Left ventricle myocardium inferior (tissue), 1 donor: Measurements from ENCODE around the gene METAP2. TPM values are rescaled to one million over a fixed set of nuclear protein-coding genes. Genes with fewer than 3 reads are reported as not detected.

Experiments
- DNase-seq: peaks from one replicate; pipeline ENCODE4 v3.0.0-alpha.2; 2020
- H3K27ac ChIP-seq: fragments of 200-600 bp; replicated peaks from 2 replicates; pipeline ENCODE4 v1.8.0; 2021
- H3K27me3 ChIP-seq: fragments of 200-600 bp; 2 replicates; pipeline ENCODE4 v1.8.0; 2021; ENCODE audit warnings: low read depth
- H3K36me3 ChIP-seq: fragments of 200-600 bp; 2 replicates; pipeline ENCODE4 v1.8.0; 2021
- H3K4me1 ChIP-seq: fragments of 200-600 bp; 2 replicates; pipeline ENCODE4 v1.8.0; 2021
- H3K4me3 ChIP-seq: fragments of 200-600 bp; 2 replicates; pipeline ENCODE4 v1.8.0; 2021; ENCODE audit warnings: mild to moderate bottlenecking, moderate library complexity
- H3K9me3 ChIP-seq: fragments of 200-600 bp; replicated peaks from 2 replicates; pipeline ENCODE4 v1.8.0; 2021
- intact Hi-C: fragments of 100-400 bp; cut with micrococcal nuclease; formaldehyde crosslinking; loops from one replicate; pipeline ENCODE4 v1.11.0; 2022
- total RNA-seq: library from RNA; stranded (reverse); fragmentation: NEBNext Ultra II Directional; extraction: Animal tissue kit (Norgen Biotek cat#: 25700); gene quantifications from one replicate; pipeline ENCODE4 v1.2.1, GENCODE V29; 2021
- TF ChIP-seq, protein P1 (sequence below): fragments of 200-600 bp; IDR thresholded peaks from 2 replicates; pipeline ENCODE4 v1.8.0; 2021; ENCODE audit warnings: antibody characterized with exemption, mild to moderate bottlenecking, borderline replicate concordance
- donor health status: DM: no; HTN: yes; CAD: no; lungs with severe emphysema.

Gene METAP2
- total RNA-seq, 1 donor from 2014 or later: 50.6 TPM

GRCh38 chr12:95551305-95551704 is 77.4 kb downstream of the METAP2 start, which contains the start of gene USP44:
USP44 (minus strand) TSS chr12:95551476; CDS start chr12:95534256, 17,220 bp downstream.
- Histone ChIP-seq H3K27ac (no peak within 1 kb of the TSS), H3K4me3 (no peak within 1 kb of the TSS), H3K9me3 (peaks cover 7% of the 10 kb centered on the region), H3K4me1 (peaks cover 19% of the 10 kb centered on the region), H3K27me3 (peaks cover 14% of the 10 kb centered on the region), H3K36me3 (no peaks in the 10 kb centered on the region)
- no peak for DNase-seq
- TF ChIP-seq, protein P1, sequence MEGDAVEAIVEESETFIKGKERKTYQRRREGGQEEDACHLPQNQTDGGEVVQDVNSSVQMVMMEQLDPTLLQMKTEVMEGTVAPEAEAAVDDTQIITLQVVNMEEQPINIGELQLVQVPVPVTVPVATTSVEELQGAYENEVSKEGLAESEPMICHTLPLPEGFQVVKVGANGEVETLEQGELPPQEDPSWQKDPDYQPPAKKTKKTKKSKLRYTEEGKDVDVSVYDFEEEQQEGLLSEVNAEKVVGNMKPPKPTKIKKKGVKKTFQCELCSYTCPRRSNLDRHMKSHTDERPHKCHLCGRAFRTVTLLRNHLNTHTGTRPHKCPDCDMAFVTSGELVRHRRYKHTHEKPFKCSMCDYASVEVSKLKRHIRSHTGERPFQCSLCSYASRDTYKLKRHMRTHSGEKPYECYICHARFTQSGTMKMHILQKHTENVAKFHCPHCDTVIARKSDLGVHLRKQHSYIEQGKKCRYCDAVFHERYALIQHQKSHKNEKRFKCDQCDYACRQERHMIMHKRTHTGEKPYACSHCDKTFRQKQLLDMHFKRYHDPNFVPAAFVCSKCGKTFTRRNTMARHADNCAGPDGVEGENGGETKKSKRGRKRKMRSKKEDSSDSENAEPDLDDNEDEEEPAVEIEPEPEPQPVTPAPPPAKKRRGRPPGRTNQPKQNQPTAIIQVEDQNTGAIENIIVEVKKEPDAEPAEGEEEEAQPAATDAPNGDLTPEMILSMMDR: no peak
- intact Hi-C loops: no loop called here

DNA sequence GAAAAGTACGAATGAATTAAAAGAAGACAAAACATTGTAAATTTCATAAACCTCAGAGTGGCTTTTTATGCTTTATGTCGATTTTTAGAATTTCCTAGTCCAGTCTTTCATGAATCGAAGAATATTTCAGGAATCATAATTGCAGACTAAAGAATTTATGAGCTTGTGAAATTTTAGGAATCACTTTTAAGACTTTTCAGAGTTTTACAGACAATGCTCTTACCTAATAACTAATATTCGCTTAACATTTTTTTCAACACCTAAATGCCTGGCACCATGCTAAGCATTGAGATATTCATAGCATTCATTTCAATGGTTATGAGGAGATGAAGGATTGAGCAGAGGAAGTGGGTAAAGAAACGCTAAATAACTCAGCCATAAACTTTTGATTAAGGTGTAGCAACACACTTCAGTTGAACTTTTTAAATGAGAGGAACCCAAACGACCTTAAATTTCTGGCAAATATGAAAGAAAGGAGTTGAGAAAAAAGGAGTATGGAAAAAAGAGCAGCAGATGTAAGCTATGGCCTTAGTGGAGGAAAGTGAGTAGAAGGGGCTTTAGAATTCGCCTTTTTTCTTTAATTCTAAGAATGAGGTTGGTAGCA is 78.1 kb downstream of the METAP2 start:
- Histone ChIP-seq H3K4me1 (peaks cover 19% of the 10 kb centered on the region), H3K27ac (no peak overlapping the region), H3K9me3 (peaks cover 7% of the 10 kb centered on the region), H3K4me3 (no peak overlapping the region), H3K27me3 (peaks cover 14% of the 10 kb centered on the region), H3K36me3 (no peaks in the 10 kb centered on the region)
- intact Hi-C loops: no loop called here
- DNase-seq: no peak
- TF ChIP-seq, protein P1: no peak

- DNase-seq: no peak
- H3K27me3 ChIP-seq: peaks cover 9% of the 10 kb centered on the region
- H3K27ac ChIP-seq: no peak overlapping the region
- H3K9me3 ChIP-seq: peaks cover 7% of the 10 kb centered on the region
- no peak overlapping the region for H3K4me3 ChIP-seq
- TF ChIP-seq, protein P1: no peak
- intact Hi-C loops: no loop called here
- H3K36me3 ChIP-seq: no peaks in the 10 kb centered on the region
- H3K4me1 ChIP-seq: peaks cover 9% of the 10 kb centered on the region
These were observed 79.4 kb downstream of the METAP2 start for GRCh38 chr12:95553197-95553943.

DNA sequence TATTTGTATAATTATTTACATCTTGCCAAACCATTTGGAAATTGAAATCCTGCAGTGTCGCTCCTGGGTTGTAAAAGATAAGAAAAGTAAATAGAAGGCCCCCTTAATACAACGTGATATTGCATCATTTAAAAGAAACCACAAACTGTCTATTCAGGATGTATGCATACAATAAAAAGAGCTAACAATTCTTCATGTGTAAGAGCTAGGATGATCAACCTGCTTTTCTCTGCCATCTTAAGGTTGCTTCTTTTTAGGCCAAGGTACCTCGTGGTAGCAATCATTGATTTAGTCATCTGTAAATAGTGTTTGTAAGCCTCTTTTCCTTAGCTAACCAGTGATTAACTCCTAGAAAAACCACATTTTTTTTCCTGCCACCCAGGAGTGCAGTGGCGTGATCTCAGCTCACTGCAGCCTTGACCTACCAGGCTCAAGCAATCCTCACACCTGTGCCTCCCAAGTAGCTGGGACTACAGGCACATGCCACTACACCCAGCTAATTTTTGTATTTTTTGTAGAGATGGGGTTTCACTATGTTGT is 80.7 kb downstream of the METAP2 start:
- Histone ChIP-seq H3K4me1 (no peaks in the 10 kb centered on the region), H3K36me3 (no peaks in the 10 kb centered on the region), H3K27me3 (no peaks in the 10 kb centered on the region), H3K4me3 (no peak overlapping the region), H3K9me3 (peaks cover 1% of the 10 kb centered on the region), H3K27ac (no peak overlapping the region)
- TF ChIP-seq, protein P1: no peak
- intact Hi-C loops: no loop called here
- no peak for DNase-seq

GRCh38 chr12:95557625-95558024 is 83.7 kb downstream of the METAP2 start:
- TF ChIP-seq, protein P1: no peak
- Histone ChIP-seq H3K4me1 (no peaks in the 10 kb centered on the region), H3K27me3 (no peaks in the 10 kb centered on the region), H3K27ac (no peak overlapping the region), H3K36me3 (no peaks in the 10 kb centered on the region), H3K4me3 (no peak overlapping the region), H3K9me3 (no peaks in the 10 kb centered on the region)
- intact Hi-C loops: no loop called here
- no peak for DNase-seq

Other genes starting within 250 kb of the METAP2 start
- gene USP44, start 77.3 kb downstream of the METAP2 start, total RNA-seq: 0.80 TPM